ENCODE results near the gene C6orf15.

C6orf15 gene

GRCh38 chr6:31107052-31107451 lies 5.3 kb downstream of the C6orf15 start:
- Histone ChIP-seq H3K4me2 (ENCODE audit: low read length) (no peak overlapping the region), H3K9me2 (ENCODE audit: low read depth, low read length) (no peaks in the 10 kb centered on the region), H3K9ac (ENCODE audit: low read length) (no peak overlapping the region), H3K79me2 (ENCODE audit: insufficient read depth, low read length) (no peaks in the 10 kb centered on the region), H3K4me3 (ENCODE audit: low read depth, low read length, poor library complexity, severe bottlenecking) (no peak overlapping the region), H3K36me3 (ENCODE audit: insufficient read depth, low read length) (no peaks in the 10 kb centered on the region), H3K27me3 (ENCODE audit: insufficient read depth, low read length) (no peaks in the 10 kb centered on the region), H2AFZ (ENCODE audit: low read length) (no peak overlapping the region), H4K20me1 (ENCODE audit: insufficient read depth, low read length) (no peaks in the 10 kb centered on the region), H3K9me3 (ENCODE audit: low read length) (no peaks in the 10 kb centered on the region), H3F3A (ENCODE audit: insufficient read depth, low read length) (no peaks in the 10 kb centered on the region), H3K4me1 (ENCODE audit: insufficient read depth, low read length, severe bottlenecking) (no peaks in the 10 kb centered on the region), H3K27ac (ENCODE audit: low read depth, low read length, poor library complexity, severe bottlenecking) (no peak overlapping the region)
- TF ChIP-seq EZH2 (IDR thresholded peaks at IDR 0.05; ENCODE audit: borderline replicate concordance, low read length) (no peak), CTCF (IDR thresholded peaks at IDR 0.05; ENCODE audit: low read length) (no peak)

GRCh38 chr6:31103136-31103535 lies 9.2 kb downstream of the C6orf15 start:
- H3K4me3 ChIP-seq (ENCODE audit: low read depth, low read length, poor library complexity, severe bottlenecking), result no peak overlapping the region
- H2AFZ ChIP-seq (ENCODE audit: low read length), result no peak overlapping the region
- no peak overlapping the region for H3K27ac ChIP-seq (ENCODE audit: low read depth, low read length, poor library complexity, severe bottlenecking)
- no peaks in the 10 kb centered on the region for H4K20me1 ChIP-seq (ENCODE audit: insufficient read depth, low read length)
- H3K4me1 ChIP-seq (ENCODE audit: insufficient read depth, low read length, severe bottlenecking), result no peaks in the 10 kb centered on the region
- H3F3A ChIP-seq (ENCODE audit: insufficient read depth, low read length), result no peaks in the 10 kb centered on the region
- no peak overlapping the region for H3K9ac ChIP-seq (ENCODE audit: low read length)
- H3K4me2 ChIP-seq (ENCODE audit: low read length), result no peak overlapping the region
- H3K36me3 ChIP-seq (ENCODE audit: insufficient read depth, low read length), result no peaks in the 10 kb centered on the region
- H3K9me3 ChIP-seq (ENCODE audit: low read length), result no peaks in the 10 kb centered on the region
- H3K27me3 ChIP-seq (ENCODE audit: insufficient read depth, low read length), result no peaks in the 10 kb centered on the region
- TF ChIP-seq EZH2 (IDR thresholded peaks at IDR 0.05; ENCODE audit: borderline replicate concordance, low read length) (no peak), CTCF (IDR thresholded peaks at IDR 0.05; ENCODE audit: low read length) (no peak)
- H3K79me2 ChIP-seq (ENCODE audit: insufficient read depth, low read length), result no peaks in the 10 kb centered on the region
- H3K9me2 ChIP-seq (ENCODE audit: low read depth, low read length), result no peaks in the 10 kb centered on the region

DNA sequence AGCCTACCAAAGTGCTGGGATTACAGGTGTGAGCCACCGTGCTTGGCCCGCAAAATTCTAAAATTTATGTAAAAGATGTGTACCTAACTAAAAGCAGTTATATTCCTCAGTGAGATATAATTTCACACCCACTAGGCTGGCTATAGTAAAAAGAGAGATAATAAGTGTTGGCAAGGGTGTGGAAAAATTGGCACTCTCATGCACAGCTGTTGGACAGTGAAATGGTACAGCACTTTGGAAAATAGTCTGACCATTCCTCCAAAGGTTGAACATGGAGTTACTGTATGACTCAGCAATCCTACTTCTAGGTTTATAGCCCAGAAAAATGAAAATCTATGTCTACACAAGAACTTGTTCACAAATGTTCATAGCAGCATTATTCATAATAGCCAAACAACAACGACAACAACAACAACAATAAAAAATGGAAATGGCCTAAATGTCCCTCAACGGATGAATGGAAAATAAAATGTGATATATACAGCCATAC lies 13.9 kb downstream of the C6orf15 start:
- Histone ChIP-seq H3K79me2 (ENCODE audit: insufficient read depth, low read length) (no peaks in the 10 kb centered on the region), H3K9ac (ENCODE audit: low read length) (no peak overlapping the region), H3K36me3 (ENCODE audit: insufficient read depth, low read length) (no peaks in the 10 kb centered on the region), H3K27me3 (ENCODE audit: insufficient read depth, low read length) (no peaks in the 10 kb centered on the region), H3K4me1 (ENCODE audit: insufficient read depth, low read length, severe bottlenecking) (no peaks in the 10 kb centered on the region), H2AFZ (ENCODE audit: low read length) (no peak overlapping the region), H3K9me2 (ENCODE audit: low read depth, low read length) (no peaks in the 10 kb centered on the region), H3K4me2 (ENCODE audit: low read length) (no peak overlapping the region), H3K27ac (ENCODE audit: low read depth, low read length, poor library complexity, severe bottlenecking) (no peak overlapping the region), H4K20me1 (ENCODE audit: insufficient read depth, low read length) (no peaks in the 10 kb centered on the region), H3K4me3 (ENCODE audit: low read depth, low read length, poor library complexity, severe bottlenecking) (no peak overlapping the region), H3F3A (ENCODE audit: insufficient read depth, low read length) (no peaks in the 10 kb centered on the region), H3K9me3 (ENCODE audit: low read length) (no peaks in the 10 kb centered on the region)
- TF ChIP-seq CTCF (IDR thresholded peaks at IDR 0.05; ENCODE audit: low read length), result no peak
- TF ChIP-seq EZH2 (IDR thresholded peaks at IDR 0.05; ENCODE audit: borderline replicate concordance, low read length), result no peak
